HG03280 (cell line): ENCODE results near the gene KRT34.

Source experiments
- ATAC-seq: cut with Tn5 transposase; IDR thresholded peaks from one replicate; pipeline ENCODE4 v1.9.1; 2021; ENCODE audit warnings: mild to moderate bottlenecking, moderate library complexity; ENCODE audit not compliant: unreplicated experiment

The KRT34 gene

DNA sequence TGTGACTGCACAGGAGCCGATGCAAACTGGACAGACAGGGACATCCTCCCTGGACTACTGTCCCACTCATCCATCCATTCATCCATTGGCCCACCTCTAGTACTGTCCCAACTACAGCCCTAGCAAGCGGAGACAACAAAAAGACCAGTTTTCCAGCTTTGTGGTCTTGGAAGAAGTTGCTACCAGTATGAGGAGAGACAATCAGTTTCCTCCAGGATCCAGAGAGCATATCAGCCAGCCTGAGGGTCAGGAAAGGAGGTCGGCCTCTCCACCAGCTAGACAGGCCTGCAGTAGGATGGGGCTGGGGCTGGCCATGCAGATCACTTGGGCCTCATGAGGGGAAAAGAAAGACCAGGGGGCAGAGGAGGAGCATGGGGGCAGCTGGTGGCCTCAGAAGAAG, 48.3 kb downstream of the KRT34 start:
- ATAC-seq: no peak

DNA sequence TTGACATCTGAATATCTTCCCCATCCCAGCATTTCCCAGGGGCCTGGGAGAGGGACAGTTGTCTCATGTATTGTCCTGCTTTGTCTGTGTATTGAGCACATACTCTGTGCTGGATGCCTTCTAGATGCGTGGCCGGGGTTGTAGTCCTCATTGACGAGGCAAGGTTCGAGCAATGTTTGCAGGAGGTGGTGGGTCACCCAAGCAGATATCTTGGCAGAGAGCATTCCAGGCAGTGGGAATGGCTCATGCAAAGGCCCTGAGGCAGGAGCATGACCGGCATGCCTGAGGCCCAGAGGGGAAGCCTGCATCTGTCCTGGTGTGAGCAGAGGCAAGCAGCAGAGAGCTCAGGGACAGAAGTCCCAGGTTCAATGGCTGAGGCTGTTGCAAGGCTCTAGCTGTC, 49.0 kb downstream of the KRT34 start:
- ATAC-seq: no peak

DNA sequence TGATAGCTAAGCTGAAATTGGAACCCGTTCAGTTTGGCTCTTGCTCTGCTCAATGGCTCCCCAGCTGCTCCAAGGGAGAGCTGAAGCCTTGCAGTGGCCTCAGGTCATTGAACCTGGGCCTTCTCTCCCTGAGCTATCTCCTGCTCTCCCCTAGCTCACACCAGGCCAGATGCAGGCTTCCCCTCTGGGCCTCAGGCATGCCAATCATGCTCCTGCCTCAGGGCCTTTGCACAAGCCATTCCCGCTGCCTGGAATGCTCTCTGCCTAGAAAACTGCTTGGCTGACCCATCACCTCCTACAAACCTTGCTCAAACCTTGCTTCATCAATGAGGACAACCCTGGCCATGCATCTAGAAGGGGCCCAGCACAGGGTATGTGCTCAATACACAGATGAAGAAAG, 49.9 kb downstream of the KRT34 start:
- ATAC-seq: no peak

DNA sequence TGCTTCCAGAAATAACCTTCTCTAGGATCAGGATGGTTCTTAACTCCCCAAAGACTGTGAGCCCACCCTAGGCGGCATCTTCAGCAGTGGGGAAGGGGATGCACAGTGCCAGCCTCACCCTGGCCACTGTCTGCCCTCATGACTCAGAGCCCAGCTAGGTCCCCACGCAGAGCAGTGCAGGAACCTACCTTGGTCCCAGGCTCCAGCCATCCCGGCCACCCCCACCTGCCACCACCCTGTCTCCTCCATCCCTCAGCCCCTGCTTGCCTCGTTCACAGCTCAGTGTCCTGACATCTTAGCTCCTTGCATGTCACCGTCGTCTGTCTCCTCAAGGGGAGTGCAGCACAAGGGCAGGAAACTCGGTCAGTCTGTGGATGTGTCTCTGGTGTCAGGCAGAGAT, 50.5 kb downstream of the KRT34 start:
- no peak for ATAC-seq

DNA sequence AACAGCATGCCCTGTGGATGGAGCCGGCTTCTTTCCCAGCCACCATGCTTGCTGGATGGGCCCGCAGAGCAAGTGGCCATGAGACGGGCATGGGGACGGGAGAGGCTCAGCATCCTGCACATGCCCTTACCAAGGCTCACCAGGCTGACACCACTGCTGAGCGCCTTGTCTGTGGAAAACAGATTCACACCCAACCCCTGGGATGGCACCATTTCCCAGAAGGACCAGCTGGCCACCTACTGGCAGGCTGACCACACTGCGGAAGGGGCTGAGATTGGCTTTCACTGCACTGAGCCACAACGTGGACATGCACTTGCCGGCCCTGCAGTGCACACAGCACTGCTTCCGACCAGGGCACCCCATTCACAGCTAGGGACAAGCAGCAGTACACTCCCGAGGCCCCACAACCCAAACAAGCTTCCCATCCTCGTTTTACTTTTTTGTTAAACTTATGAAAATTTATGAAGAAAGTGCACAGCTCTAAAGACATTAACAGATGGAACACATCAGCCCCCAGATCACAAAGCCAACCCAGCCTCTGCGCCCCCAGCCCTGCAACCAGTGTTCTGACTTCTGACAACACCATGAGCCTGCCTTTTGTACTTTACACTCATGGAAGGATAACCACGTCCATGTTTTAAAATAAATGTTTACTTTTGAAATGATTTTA, 52.7 kb downstream of the KRT34 start:
- ATAC-seq: no peak

DNA sequence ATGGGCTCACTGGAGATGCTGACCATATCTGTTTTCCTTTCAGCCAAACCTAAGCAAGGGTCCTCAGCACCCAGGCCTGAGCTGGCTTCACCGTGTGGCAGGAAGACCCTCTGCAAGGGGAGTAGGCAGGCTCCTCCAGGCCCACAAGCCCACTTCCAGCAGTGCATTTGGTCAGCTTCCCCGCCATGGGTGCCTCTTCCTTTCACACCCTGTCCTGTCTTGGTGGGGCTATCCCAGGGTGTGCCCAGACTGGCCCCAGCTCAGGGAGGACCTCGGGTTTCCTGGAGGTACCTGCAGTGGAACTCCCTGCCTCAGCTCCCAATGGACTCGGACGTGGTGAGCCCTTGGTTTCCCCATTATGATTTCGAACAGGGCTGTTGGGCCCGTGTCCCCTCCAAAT, 53.9 kb downstream of the KRT34 start:
- ATAC-seq: no peak
